Lung (tissue), 12 donors: ENCODE measurements around the gene NPEPL1. TPM values are rescaled to one million over a fixed set of nuclear protein-coding genes. Genes with fewer than 3 reads are reported as not detected.

Experiments
- ATAC-seq: fragments of 200-7000 bp; cut with Tn5 transposase; one replicate; pipeline ENCODE4 v1.9.1; 2020; ENCODE audit warnings: moderate number of reproducible peaks; ENCODE audit not compliant: insufficient read depth, low FRiP score
- DNase-seq, 3 donors: peaks; one replicate each; pipeline ENCODE4 v3.0.0-alpha.2; 2013 to 2017
- H3K27ac ChIP-seq, 2 donors: one replicate each; pipeline ENCODE4 v1.5.1; 2013; ENCODE audit warnings: mild to moderate bottlenecking in 2 of 2, moderate library complexity in 2 of 2, control low read depth in 1 of 2, inconsistent platforms in 1 of 2, low read depth in 1 of 2, low read length in 1 of 2
- H3K27me3 ChIP-seq, 3 donors: one replicate each; pipeline ENCODE4 v1.5.1; 2013; ENCODE audit warnings: low read length in 2 of 3; ENCODE audit not compliant: control insufficient read depth in 3 of 3, insufficient read depth in 3 of 3
- H3K36me3 ChIP-seq, 4 donors: one replicate each; pipeline ENCODE4 v1.5.1; 2013; ENCODE audit warnings: low read length in 4 of 4, mild to moderate bottlenecking in 1 of 4, moderate library complexity in 1 of 4; ENCODE audit not compliant: control insufficient read depth in 4 of 4, insufficient read depth in 4 of 4
- H3K4me1 ChIP-seq, 5 donors: one replicate each; pipeline ENCODE4 v1.5.1; 2013; ENCODE audit warnings: low read length in 5 of 5, mild to moderate bottlenecking in 2 of 5, moderate library complexity in 1 of 5; ENCODE audit not compliant: control insufficient read depth in 5 of 5, insufficient read depth in 5 of 5
- H3K4me3 ChIP-seq: one replicate; pipeline ENCODE4 v1.5.1; 2013; ENCODE audit warnings: mild to moderate bottlenecking, control low read depth, moderate library complexity
- H3K9ac ChIP-seq, 2 donors: one replicate each; pipeline ENCODE4 v1.5.1; 2013; ENCODE audit warnings: low read length in 2 of 2, control low read depth in 1 of 2; ENCODE audit not compliant: insufficient read depth in 1 of 2
- H3K9me3 ChIP-seq, 4 donors: one replicate each; pipeline ENCODE4 v1.5.1; 2013; ENCODE audit warnings: low read length in 3 of 4, mild to moderate bottlenecking in 1 of 4, moderate library complexity in 1 of 4; ENCODE audit not compliant: control insufficient read depth in 4 of 4, insufficient read depth in 3 of 4
- CTCF ChIP-seq: IDR thresholded peaks from 2 replicates; pipeline ENCODE4 v1.5.1; 2012; ENCODE audit warnings: mild to moderate bottlenecking; ENCODE audit errors: control extremely low read depth, extremely low read depth
- WGBS, 2 donors: extraction: QIAGEN DNeasy Blood & Tissue Kit; methylation state at CpG; one replicate each; pipeline ENCODE4 v1.1.7; 2013; 5-methylcytosine and 5-hydroxymethylcytosine counted together
- polyA plus RNA-seq, 2 donors: library from polyadenylated mRNA; stranded (reverse); fragments of 200-250 nt; gene quantifications; one replicate each; pipeline ENCODE4 v1.2.1, GENCODE V29; 2013
- total RNA-seq, 2 donors: library from RNA; depleted of rRNA in 1 of 2; stranded (reverse); fragments of >200 nt in 1 of 2; gene quantifications; one replicate each; pipeline ENCODE4 v1.2.1, GENCODE V29; 2014 to 2021
- donor health status: control.
- donor health status: control.
- donor health status: Bipolar disorder and iron deficiency.
- donor health status: healthy.
- donor health status: DM: yes; HTN: yes; CAD: no.

NPEPL1 gene
- total and polyA plus RNA-seq, 4 donors = 24.3 to 46.2 (median 41.2) TPM

GRCh38 chr20:58665606-58666005, 27.0 kb upstream of the NPEPL1 start:
- Histone ChIP-seq H3K4me3 (no peak overlapping the region), H3K27ac (no peak overlapping the region), H3K27me3 (no peaks in the 10 kb centered on the region), H3K36me3 (peaks cover 12 to 34% (median 22%) of the 10 kb centered on the region in 4 donors), H3K9ac (no peak overlapping the region), H3K9me3 (no peaks in the 10 kb centered on the region), H3K4me1 (peaks cover 0 to 3% (median 0%) of the 10 kb centered on the region in 5 donors)
- DNase-seq = no peak
- ATAC-seq = no peak
- no peak for TF ChIP-seq CTCF
- 86 to 89% methylated on average over 11 of the region's 11 CpGs for WGBS, 2 donors

GRCh38 chr20:58666702-58667101, 25.9 kb upstream of the NPEPL1 start:
- WGBS, 2 donors = 68 to 79% methylated on average over 7 of the region's 7 CpGs
- no peaks in the 10 kb centered on the region for H3K27me3 ChIP-seq
- ATAC-seq = no peak
- DNase-seq = no peak
- no peak for TF ChIP-seq CTCF
- H3K4me1 ChIP-seq = peaks cover 0 to 2% (median 0%) of the 10 kb centered on the region in 5 donors
- H3K9ac ChIP-seq = no peak overlapping the region
- no peak overlapping the region for H3K27ac ChIP-seq
- H3K4me3 ChIP-seq = no peak overlapping the region
- H3K36me3 ChIP-seq = peaks cover 13 to 39% (median 25%) of the 10 kb centered on the region in 4 donors
- H3K9me3 ChIP-seq = no peaks in the 10 kb centered on the region

GRCh38 chr20:58667975-58668374, 24.6 kb upstream of the NPEPL1 start:
- H3K4me1 ChIP-seq = peaks cover 0 to 2% (median 0%) of the 10 kb centered on the region in 5 donors
- peaks cover 17 to 39% (median 26%) of the 10 kb centered on the region in 4 donors for H3K36me3 ChIP-seq
- no peak overlapping the region for H3K4me3 ChIP-seq
- H3K27ac ChIP-seq = no peak overlapping the region
- no peaks in the 10 kb centered on the region for H3K27me3 ChIP-seq
- TF ChIP-seq CTCF = no peak
- no peak overlapping the region for H3K9ac ChIP-seq
- 84 to 94% methylated on average over 5 of the region's 5 CpGs for WGBS, 2 donors
- ATAC-seq = no peak
- H3K9me3 ChIP-seq = no peaks in the 10 kb centered on the region
- no peak for DNase-seq

- no peak for TF ChIP-seq CTCF
- H3K4me3 ChIP-seq = no peak overlapping the region
- no peaks in the 10 kb centered on the region for H3K9me3 ChIP-seq
- ATAC-seq (no peak), DNase-seq (no peak)
- H3K27ac ChIP-seq = peak overlapping the region in 1 of 2 donors; percentile 51
- H3K4me1 ChIP-seq = peaks cover 0 to 2% (median 0%) of the 10 kb centered on the region in 5 donors
- H3K9ac ChIP-seq = no peak overlapping the region
- 86 to 94% methylated on average over 5 of the region's 5 CpGs for WGBS, 2 donors
- no peaks in the 10 kb centered on the region for H3K27me3 ChIP-seq
- H3K36me3 ChIP-seq = peaks cover 21 to 43% (median 34%) of the 10 kb centered on the region in 4 donors
These were observed 23.7 kb upstream of the NPEPL1 start for GRCh38 chr20:58668901-58669286.
